NCI-H2227 (cell line): ENCODE data around the gene CD320.

Experiments
- DNase-seq: peaks from one replicate; lab custom pipeline; 2025; ENCODE audit not compliant: unreplicated experiment; lab: John Stamatoyannopoulos, UW

Gene CD320

DNA sequence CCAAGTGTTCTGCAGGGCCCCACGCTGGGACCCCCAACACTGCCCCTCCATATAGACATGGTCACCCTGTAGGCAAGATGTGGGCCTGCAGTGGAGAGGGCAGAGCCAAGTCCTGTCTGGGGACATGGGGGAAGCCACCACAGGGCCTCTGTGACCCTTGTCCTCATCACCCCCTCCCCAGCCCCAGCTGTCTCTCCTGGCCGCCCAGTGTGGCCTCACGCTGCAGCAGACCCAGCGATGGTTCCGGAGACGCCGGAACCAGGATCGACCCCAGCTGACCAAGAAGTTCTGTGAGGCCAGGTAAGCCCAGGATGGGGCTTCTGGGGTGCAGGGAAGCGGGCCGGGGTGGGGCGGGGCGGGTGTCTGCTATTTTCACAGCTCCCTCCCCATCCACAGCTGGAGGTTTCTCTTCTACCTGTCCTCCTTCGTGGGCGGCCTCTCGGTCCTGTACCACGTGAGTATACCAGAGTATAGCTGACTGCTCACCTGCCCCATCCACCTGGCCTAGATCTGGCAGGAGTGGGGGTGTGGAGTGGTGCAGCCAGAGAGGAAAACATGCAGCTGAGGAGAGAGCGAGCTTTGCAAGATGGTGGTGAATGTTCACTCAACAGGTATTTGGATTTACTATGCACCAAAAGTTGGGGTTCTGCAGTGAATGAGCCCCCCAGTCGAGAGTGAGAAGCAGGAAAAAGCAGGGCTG lies 52.6 kb downstream of the CD320 start:
- DNase-seq: no peak

DNA sequence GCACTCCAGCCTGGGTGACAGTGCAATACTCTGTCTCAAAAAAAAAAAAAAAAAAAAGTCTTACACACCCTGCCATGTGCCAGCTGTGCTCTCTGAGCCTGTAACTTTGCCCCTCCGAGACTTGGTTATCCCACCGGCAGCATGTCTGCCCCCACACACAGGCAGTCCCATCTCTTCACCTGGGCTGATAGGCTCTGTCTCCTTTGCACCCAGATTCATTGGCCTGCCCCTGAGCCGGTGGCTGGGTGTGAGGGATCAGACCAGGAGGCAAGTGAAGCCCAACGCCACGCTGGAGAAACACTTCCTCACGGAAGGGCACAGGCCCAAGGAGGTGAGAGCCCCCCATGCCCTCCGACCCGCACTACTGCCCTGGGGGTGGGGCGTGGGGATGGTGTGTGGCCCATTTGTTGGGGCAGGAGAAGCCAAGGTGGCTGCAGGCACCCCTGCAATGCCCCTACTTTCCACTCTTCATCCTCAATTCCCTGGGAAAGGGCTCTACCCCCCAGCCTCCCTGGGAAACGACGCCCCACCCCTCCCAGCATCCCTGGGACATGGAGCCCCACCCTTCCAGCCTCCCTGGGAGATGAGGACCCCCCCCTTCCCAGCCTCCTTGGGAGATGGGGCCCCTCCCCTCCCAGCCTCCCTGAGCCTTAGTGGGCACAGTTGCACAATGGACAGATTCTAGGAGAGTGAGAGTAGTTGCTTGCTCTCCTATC lies 53.7 kb downstream of the CD320 start:
- DNase-seq: no peak

DNA sequence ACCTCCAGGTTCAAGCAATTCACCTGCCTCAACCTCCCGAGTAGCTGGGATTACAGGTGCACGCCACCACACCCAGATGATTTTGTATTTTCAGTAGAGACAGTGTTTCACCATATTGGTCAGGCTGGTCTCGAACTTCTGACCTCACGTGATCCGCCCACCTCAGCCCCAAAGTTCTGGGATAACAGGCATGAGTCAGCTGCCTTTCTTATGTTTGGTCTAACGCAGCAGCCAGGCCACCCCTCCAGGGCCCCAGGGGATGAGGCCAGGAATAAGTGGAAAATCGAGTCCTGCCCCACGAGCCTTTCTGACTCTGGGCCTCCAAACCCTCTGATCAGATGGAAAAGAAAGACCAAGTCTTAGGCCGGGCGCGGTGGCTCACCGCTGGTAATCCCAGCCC lies 54.5 kb downstream of the CD320 start:
- no peak for DNase-seq

DNA sequence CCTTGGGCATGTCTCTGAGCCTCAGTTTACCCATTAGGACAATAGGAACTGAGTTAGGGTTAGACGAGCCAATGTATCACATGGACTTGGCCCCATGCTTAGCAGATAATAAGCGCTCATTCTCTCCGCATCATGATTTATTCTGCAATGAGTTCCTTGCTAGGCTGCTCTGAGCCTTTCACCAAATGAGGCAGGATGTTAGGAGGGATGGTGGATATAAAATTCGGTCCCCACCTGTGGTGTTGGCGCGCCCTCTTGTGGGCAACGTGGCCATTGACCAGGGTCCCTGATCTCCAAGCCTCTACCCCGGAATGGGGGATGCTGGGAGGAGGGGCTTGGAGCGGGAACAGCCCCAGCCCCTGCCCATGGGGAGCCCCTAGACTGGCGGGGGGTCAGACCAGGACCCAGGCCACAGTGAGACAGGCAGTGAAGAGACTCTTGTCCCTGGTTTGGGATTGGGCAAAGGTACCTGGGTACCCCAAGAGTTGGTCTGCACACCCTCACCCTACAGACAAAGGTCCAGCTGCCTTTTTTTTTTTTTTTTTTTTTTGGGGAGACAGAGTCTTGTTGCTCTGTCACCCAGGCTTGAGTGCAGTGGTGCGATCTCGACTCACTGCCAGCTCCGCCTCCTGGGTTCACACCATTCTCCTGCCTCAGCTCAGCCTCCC lies 55.1 kb downstream of the CD320 start:
- peak; percentile 87 for DNase-seq
